Measurements from ENCODE around the gene KCNH8.

KCNH8 gene

GRCh38 chr3:19522305-19522704, 374.0 kb downstream of the KCNH8 start:
- no peak for DNase-seq

GRCh38 chr3:19526071-19526470, 377.8 kb downstream of the KCNH8 start:
- DNase-seq, result no peak

GRCh38 chr3:19527746-19528145, 379.4 kb downstream of the KCNH8 start:
- no peak for DNase-seq

GRCh38 chr3:19531426-19531825, 383.1 kb downstream of the KCNH8 start:
- no peak for DNase-seq

GRCh38 chr3:19539518-19540392, 391.4 kb downstream of the KCNH8 start:
- DNase-seq, result no peak

GRCh38 chr3:19540464-19540863, 392.2 kb downstream of the KCNH8 start:
- DNase-seq, result no peak

GRCh38 chr3:19541284-19541683, 393.0 kb downstream of the KCNH8 start:
- no peak for DNase-seq

GRCh38 chr3:19543212-19543841, 395.0 kb downstream of the KCNH8 start:
- DNase-seq, result no peak

- DNase-seq, result no peak
Measured at GRCh38 chr3:19547665-19548464, 399.6 kb downstream of the KCNH8 start.

- no peak for DNase-seq
Measured at GRCh38 chr3:19559724-19560442, 411.6 kb downstream of the KCNH8 start.

GRCh38 chr3:19573644-19574043, 425.3 kb downstream of the KCNH8 start:
- DNase-seq, result no peak

- DNase-seq, result no peak
Measured at GRCh38 chr3:19574268-19574667, 426.0 kb downstream of the KCNH8 start.

- DNase-seq, result no peak
Measured at GRCh38 chr3:19576343-19576742, 428.0 kb downstream of the KCNH8 start.

All from fibroblast of skin of right biceps (primary cell).